Activated CD8-positive, alpha-beta T cell treated with anti-CD3 and anti-CD28 coated beads for 36 hours (primary cell): ENCODE measurements around the gene IFITM10. TPM values are rescaled to one million over a fixed set of nuclear protein-coding genes. Genes with fewer than 3 reads are reported as not detected.

Source experiments
- ATAC-seq: fragments of 200-7000 bp; cut with Tn5 transposase; one replicate; pipeline ENCODE4 v1.10.0; 2021; ENCODE audit warnings: mild to moderate bottlenecking, moderate library complexity
- CTCF ChIA-PET: fragments of 350-600 bp; sonication (Branson Sonifier 250); formaldehyde crosslinking; loops from one replicate; lab custom pipeline; 2021; ENCODE audit warnings: antibody characterized with exemption; lab: Charles Lee
- POLR2A ChIA-PET: fragments of 350-600 bp; sonication (Branson Sonifier 250); formaldehyde crosslinking; loops from one replicate; lab custom pipeline; 2021; ENCODE audit warnings: antibody characterized with exemption; lab: Charles Lee
- DNase-seq: peaks from one replicate; pipeline ENCODE4 v3.0.0-alpha.2; 2020
- H3K27ac Mint-ChIP-seq: one replicate; pipeline ENCODE4 v1.8.0; 2021; ENCODE audit warnings: mild to moderate bottlenecking, mixed read lengths
- H3K27me3 Mint-ChIP-seq: one replicate; pipeline ENCODE4 v1.8.0; 2021; ENCODE audit warnings: mixed read lengths
- H3K36me3 Mint-ChIP-seq: one replicate; pipeline ENCODE4 v1.8.0; 2021; ENCODE audit warnings: low read depth, mixed read lengths
- H3K4me1 Mint-ChIP-seq: one replicate; pipeline ENCODE4 v1.8.0; 2021; ENCODE audit warnings: low read depth, mixed read lengths
- H3K4me3 Mint-ChIP-seq: one replicate; pipeline ENCODE4 v1.8.0; 2021; ENCODE audit warnings: mild to moderate bottlenecking, moderate library complexity, mixed read lengths
- H3K9me3 Mint-ChIP-seq: one replicate; pipeline ENCODE4 v1.8.0; 2021; ENCODE audit warnings: mixed read lengths
- CTCF ChIP-seq: fragments of 200-600 bp; IDR thresholded peaks from one replicate; pipeline ENCODE4 v1.8.0; 2022; ENCODE audit warnings: antibody characterized with exemption, mild to moderate bottlenecking
- intact Hi-C: fragments of 100-400 bp; cut with micrococcal nuclease; formaldehyde crosslinking; loops from one replicate; pipeline ENCODE4 v1.10.0; 2022
- total RNA-seq, 2 experiments: library from RNA; stranded (reverse); gene quantifications; one replicate each; pipeline ENCODE4 v1.2.3, GENCODE V29; 2021

IFITM10 gene
- total RNA-seq, 2 experiments from 2014 or later: 0.07 to 0.31 TPM

DNA sequence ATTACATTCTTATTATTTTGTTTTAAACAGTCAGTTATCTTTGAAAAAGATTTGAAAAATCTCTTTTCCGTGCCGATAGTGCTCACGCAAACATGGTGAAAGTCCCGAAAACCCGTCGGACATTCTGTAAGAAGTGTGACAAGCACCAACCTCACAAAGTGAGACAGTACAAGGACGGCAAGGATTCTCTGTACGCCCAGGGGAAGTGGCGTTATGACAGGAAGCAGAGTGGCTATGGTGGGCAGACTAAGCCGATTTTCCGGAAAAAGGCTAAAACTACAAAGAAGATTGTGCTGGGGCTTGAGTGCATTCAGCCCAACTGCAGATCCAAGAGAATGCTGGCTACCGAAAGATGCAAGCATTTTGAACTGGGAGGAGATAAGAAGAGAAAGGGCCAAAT is 42.1 kb upstream of the IFITM10 start:
- ATAC-seq (peak; percentile 30), DNase-seq (peak; percentile 34)
- peaks cover 1% of the 10 kb centered on the region for H3K27me3 Mint-ChIP-seq
- POLR2A ChIA-PET: interaction anchor here (0.7 kb wide), 1 partner anchor 35 kb away, joined by 3 read pairs; no protein-coding TSS in a partner anchor
- peaks cover 8% of the 10 kb centered on the region for H3K4me1 Mint-ChIP-seq
- H3K36me3 Mint-ChIP-seq: peaks cover 2% of the 10 kb centered on the region
- no peaks in the 10 kb centered on the region for H3K9me3 Mint-ChIP-seq
- no peak for TF ChIP-seq CTCF
- CTCF ChIA-PET: interaction anchor here (1.2 to 2.6 kb wide), 3 partner anchors 40 to 140 kb away, joined by 3 to 13 read pairs (median 4); no protein-coding TSS in a partner anchor
- H3K4me3 Mint-ChIP-seq: peak overlapping the region; percentile 69
- peak overlapping the region; percentile 78 for H3K27ac Mint-ChIP-seq
- intact Hi-C loops: no loop called here

DNA sequence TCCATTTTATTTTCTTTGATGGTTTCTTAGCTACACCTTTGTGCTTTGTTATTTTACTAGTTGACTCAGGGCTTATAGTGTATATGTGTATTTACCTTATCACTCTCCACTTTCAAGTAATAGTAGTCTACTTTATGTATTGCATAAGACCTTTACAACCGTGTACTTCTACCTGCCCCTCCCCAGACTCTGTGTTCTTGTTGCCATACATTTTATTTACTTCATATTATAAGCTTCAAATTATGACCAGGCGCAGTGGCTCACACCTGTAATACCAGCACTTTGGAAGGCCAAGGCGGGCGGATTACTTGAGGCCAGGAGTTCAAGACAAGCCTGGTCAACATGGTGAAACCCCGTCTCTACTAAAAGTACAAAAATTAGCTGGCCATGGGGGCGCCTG is 41.5 kb upstream of the IFITM10 start:
- no peak for TF ChIP-seq CTCF
- no peak for DNase-seq
- H3K9me3 Mint-ChIP-seq: no peaks in the 10 kb centered on the region
- peaks cover 8% of the 10 kb centered on the region for H3K4me1 Mint-ChIP-seq
- ATAC-seq: no peak
- H3K4me3 Mint-ChIP-seq: no peak overlapping the region
- H3K36me3 Mint-ChIP-seq: peaks cover 2% of the 10 kb centered on the region
- peaks cover 1% of the 10 kb centered on the region for H3K27me3 Mint-ChIP-seq
- no peak overlapping the region for H3K27ac Mint-ChIP-seq
- POLR2A ChIA-PET: interaction anchor here (0.7 kb wide), 1 partner anchor 35 kb away, joined by 3 read pairs; no protein-coding TSS in a partner anchor
- CTCF ChIA-PET: interaction anchor here (1.4 to 2.6 kb wide), 2 partner anchors 41 to 98 kb away, joined by 4 to 13 read pairs; no protein-coding TSS in a partner anchor
- intact Hi-C loops: no loop called here

GRCh38 chr11:1786466-1786865 is 36.1 kb upstream of the IFITM10 start:
- ATAC-seq: no peak
- CTCF ChIA-PET: interaction anchor here (1.6 kb wide), 1 partner anchor 146 kb away, joined by 3 read pairs; no protein-coding TSS in a partner anchor
- no peaks in the 10 kb centered on the region for H3K9me3 Mint-ChIP-seq

GRCh38 chr11:1785749-1786413 is 35.5 kb upstream of the IFITM10 start:
- TF ChIP-seq CTCF: no peak
- Mint-ChIP-seq H3K4me3 (no peak overlapping the region), H3K9me3 (no peaks in the 10 kb centered on the region), H3K36me3 (no peaks in the 10 kb centered on the region), H3K4me1 (no peaks in the 10 kb centered on the region), H3K27ac (no peak overlapping the region), H3K27me3 (no peaks in the 10 kb centered on the region)
- ChIA-PET POLR2A (no interaction called here), CTCF (interaction anchor here (1.6 kb wide), 1 partner anchor 146 kb away, joined by 3 read pairs; no protein-coding TSS in a partner anchor)
- DNase-seq (no peak), ATAC-seq (no peak)
- intact Hi-C loops: no loop called here

More at GRCh38 chr11:1786466-1786865, 36.1 kb upstream of the IFITM10 start:
- TF ChIP-seq CTCF: no peak
- Mint-ChIP-seq H3K4me1 (no peaks in the 10 kb centered on the region), H3K27ac (no peak overlapping the region), H3K27me3 (no peaks in the 10 kb centered on the region), H3K36me3 (no peaks in the 10 kb centered on the region), H3K4me3 (no peak overlapping the region)
- no peak for DNase-seq
- POLR2A ChIA-PET: no interaction called here
- intact Hi-C loops: no loop called here
